HG03354 (cell line): ENCODE data around the gene NWD2.
"Not testable (repeated sequence)": the region's sequence is repeated elsewhere in the genome, so short reads cannot be mapped to it uniquely, and the experiment has no call there.

Experiments
- ATAC-seq: cut with Tn5 transposase; IDR thresholded peaks from one replicate; pipeline ENCODE4 v1.9.1; 2021; ENCODE audit warnings: mild to moderate bottlenecking; ENCODE audit not compliant: unreplicated experiment, poor library complexity, severe bottlenecking

NWD2 gene

GRCh38 chr4:37244583-37245390 lies at the start of gene NWD2:
TSS of gene NWD2 (plus strand) at chr4:37244743. CDS start at chr4:37245068, 325 bp downstream.
- peak; percentile 34 for ATAC-seq

DNA sequence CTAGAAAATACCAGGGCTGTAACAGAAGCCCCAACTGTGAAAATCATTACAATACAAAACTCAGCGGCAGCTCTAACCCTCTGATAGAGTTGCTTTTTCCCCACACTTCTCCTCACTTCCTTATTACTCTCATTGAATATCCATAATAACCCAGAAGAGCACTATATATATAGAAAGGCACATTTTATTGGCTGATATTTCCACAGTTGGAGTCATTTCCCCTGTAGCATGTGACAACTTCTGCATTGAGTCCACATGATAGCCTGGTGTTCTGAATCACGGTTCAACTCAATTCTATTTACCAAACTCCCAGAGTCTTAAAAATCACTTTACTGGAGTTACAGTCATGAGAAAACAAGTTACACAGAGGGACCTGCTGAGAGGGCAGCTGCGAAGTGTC lies 46.6 kb upstream of the NWD2 start:
- no peak for ATAC-seq

DNA sequence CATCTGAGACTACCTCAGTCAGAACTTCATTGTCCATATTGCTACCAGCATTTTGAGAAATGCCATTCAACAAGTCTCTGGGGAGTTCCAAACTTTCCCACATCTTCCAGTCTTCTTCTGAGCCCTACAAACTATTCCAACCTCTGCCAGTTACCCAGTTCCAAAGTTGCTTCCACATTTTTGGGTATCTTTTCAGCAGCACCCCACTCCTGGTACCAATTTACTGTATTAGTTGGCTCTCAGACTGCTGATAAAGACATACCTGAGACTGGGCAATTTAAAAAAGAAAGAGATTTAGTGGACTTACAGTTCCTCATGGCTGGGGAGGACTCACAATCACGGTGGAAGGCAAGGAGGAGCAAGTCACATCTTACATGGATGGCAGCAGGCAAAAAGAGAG lies 39.8 kb upstream of the NWD2 start:
- ATAC-seq = not testable (repeated sequence)

GRCh38 chr4:37216209-37216608 lies 28.3 kb upstream of the NWD2 start:
- no peak for ATAC-seq

DNA sequence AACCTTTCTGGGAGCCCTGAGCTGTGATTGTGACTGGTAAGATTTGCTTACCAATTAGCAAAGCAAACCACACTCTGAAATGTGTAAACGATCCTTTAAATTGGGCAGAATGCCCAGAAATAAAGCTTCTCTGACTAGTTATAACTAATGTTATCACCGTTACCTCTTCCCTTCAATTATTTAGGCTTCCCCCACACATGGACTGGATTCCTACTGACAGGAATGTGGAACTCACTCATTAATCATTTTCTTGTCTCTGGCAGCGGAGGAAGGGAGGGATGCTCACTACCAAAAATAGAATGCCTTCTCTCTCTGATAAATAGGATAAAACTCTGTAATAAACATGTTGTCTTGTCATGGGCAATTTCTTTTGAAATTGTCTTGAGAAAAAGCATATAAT lies 25.3 kb upstream of the NWD2 start:
- no peak for ATAC-seq

- ATAC-seq = no peak
Observed at GRCh38 chr4:37219990-37220389, 24.6 kb upstream of the NWD2 start.

DNA sequence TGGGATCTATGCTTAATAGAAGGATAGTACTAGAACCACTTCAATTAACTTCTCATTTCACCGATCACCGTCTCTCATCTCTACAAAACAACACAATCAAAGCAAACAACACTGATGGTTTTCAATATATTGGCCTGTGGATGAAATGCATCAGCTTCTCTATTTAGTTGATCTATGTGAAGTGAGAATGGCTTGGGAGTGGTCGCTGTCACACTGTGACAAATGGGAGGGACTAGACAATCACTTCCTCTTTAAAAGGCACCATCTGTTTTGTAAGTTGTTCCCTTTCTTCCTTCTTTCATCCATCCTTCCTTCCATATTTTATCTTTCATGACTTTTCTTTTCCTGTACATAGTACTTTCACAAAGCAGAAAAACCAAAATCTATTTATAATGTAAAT lies 23.9 kb upstream of the NWD2 start:
- ATAC-seq = no peak

GRCh38 chr4:37223732-37224131 lies 20.8 kb upstream of the NWD2 start:
- ATAC-seq = no peak

GRCh38 chr4:37224854-37225253 lies 19.7 kb upstream of the NWD2 start:
- no peak for ATAC-seq

DNA sequence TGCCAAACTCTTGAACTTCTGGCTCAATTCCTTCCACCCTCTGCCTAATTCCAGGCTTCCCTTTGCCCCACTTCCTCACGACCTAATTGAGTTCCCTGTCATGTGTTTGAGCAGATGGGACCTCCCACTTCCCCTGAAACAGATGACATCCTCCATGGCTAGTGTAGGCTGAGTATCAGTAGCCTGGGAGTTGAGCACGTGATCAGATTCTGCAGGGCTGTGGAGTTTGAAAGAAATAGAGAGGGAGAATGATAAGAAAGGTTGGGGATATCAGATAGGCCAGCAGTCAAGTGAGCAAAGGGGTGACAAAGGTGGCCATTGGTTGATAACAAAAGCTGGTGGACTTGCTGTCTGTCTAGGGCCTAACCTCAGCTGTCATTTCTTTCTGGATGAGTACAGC lies 18.8 kb upstream of the NWD2 start:
- no peak for ATAC-seq

GRCh38 chr4:37232315-37232714 lies 12.2 kb upstream of the NWD2 start:
- no peak for ATAC-seq

DNA sequence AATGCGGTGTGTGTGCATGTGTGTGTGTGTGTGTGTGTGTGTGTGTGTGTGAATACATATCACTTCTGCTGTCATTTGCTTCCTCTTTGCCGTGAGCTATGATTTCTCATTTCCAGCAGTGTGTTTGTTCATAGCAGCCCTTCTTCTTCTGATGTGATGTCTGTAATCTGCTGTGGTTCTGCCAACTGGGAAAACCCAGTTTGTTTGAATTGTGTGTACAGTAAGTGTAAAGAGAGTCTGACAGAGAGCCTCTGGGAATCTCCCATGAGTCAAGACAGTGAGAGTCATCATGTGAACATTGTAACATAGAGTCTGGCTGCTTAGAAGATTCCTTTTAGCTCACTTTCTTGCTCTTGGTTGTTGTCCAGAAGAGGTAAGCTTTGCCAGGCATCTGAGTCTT lies 8.4 kb upstream of the NWD2 start:
- ATAC-seq = no peak

DNA sequence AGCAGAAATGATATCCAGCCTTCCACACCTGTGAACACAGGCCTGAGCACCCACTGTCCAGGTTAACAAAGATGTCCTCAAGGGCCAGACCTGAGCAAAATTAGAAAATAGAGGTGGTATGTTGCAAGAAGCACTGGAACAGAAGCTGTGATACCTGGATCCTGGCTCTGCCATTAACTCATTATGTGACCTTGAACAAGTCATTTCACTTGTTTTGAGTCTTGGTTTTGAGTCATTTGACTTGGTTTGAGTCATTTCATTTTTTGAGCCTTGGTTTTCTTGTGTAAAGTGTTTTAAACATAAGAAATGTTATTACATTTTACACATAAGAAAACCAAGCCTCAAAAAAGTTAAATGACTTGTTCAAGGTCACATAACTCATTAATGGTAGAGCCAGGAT lies 2.9 kb upstream of the NWD2 start:
- ATAC-seq = no peak

DNA sequence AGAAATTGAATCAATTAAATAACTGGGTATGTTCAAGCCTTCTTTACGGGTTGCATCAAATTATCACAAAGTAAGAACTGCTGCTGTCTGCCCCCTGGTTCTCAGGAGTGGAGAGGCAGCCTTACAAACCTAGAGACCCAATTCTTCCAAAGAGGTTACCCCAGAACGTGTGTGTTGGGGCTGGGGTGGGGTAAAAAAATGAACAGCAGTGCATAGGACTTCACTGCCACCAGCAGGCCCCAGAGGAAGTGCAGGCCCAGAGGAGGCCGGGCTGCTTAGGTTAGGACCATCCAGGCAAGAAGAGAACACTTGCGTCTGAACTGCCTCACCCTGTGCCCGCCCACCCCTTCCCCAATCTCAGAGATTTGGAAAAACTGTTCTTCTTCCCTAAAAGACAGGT lies 1.5 kb upstream of the NWD2 start:
- no peak for ATAC-seq

GRCh38 chr4:37243722-37244582 lies 591 bp upstream of the NWD2 start:
- ATAC-seq = peak; percentile 7

- no peak for ATAC-seq
Observed at GRCh38 chr4:37245391-37245954, 930 bp downstream of the NWD2 start.

- ATAC-seq = no peak
Observed at GRCh38 chr4:37246891-37247290, 2.3 kb downstream of the NWD2 start.

DNA sequence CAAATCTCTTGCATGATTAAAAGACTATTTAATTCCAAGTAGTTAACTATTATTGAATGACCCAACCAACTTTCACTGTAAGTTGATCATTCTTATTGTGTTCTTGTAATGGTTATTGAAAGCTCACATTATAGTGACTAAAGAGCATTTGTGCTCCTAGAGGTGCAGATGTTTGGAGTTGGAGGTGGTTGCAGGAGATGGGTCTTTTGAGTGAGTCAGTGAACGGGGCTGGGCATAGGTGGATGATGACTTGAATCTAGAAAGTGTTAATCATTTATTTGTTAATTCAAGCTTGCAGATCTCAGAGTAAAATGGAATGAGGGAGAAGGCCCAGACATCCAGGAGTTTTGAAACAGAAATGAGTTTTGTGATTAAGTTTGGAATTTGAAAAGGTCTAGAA lies 13.7 kb downstream of the NWD2 start:
- no peak for ATAC-seq

DNA sequence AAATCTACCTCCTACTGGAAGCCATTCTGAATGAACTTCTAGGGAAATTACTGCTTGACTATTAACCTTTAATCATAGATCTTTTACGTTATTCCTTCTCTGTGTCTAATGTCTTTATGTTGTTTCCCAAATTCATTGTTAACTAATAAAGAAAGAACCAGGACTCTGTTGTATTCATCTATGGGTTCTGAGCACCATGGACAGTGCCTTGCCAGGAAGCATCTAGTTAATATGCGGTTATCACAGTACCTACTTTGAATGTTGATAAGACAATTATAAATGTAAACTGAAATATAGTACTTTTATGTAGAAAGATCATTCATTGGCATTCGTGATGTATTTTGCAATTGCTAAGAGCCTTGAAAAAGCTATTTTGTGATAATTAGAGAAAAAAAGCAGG lies 23.8 kb downstream of the NWD2 start:
- no peak for ATAC-seq

GRCh38 chr4:37279121-37279520 lies 34.6 kb downstream of the NWD2 start:
- ATAC-seq = no peak
